Coronary artery (tissue), 2 donors: ENCODE results near the gene TPT1.
"Not testable (repeated sequence)": the region's sequence is repeated elsewhere in the genome, so short reads cannot be mapped to it uniquely, and the experiment has no call there.

Experiments
- DNase-seq: peaks from one replicate; pipeline ENCODE4 v3.0.0-alpha.2; 2017; ENCODE audit warnings: low spot score
- H3K27ac ChIP-seq, 2 donors: fragments of 200-600 bp; sonication (generic); one replicate each; pipeline ENCODE4 v1.5.1; 2016 to 2019
- H3K4me3 ChIP-seq: fragments of 200-600 bp; sonication (generic); 2 replicates; pipeline ENCODE4 v1.5.1; 2016; ENCODE audit warnings: mild to moderate bottlenecking, moderate library complexity
- CTCF ChIP-seq: fragments of 200-600 bp; sonication (generic); IDR thresholded peaks from one replicate; pipeline ENCODE4 v1.5.1; 2019; ENCODE audit warnings: antibody characterized with exemption

Gene TPT1

GRCh38 chr13:45303866-45304265, 37.1 kb downstream of the TPT1 start:
- no peak for TF ChIP-seq CTCF
- DNase-seq = no peak

GRCh38 chr13:45303026-45303425, 38.0 kb downstream of the TPT1 start:
- no peak for TF ChIP-seq CTCF
- DNase-seq = no peak
- H3K4me3 ChIP-seq = no peak overlapping the region
- H3K27ac ChIP-seq = no peak overlapping the region

More at GRCh38 chr13:45303866-45304265, 37.1 kb downstream of the TPT1 start:
- H3K4me3 ChIP-seq = no peak overlapping the region
- H3K27ac ChIP-seq = no peak overlapping the region

- H3K4me3 ChIP-seq = no peak overlapping the region
- no peak overlapping the region for H3K27ac ChIP-seq
- TF ChIP-seq CTCF = no peak
- DNase-seq = no peak
These were observed 38.5 kb downstream of the TPT1 start for GRCh38 chr13:45302507-45302906.

- no peak overlapping the region for H3K4me3 ChIP-seq
- H3K27ac ChIP-seq = no peak overlapping the region
- no peak for TF ChIP-seq CTCF
- no peak for DNase-seq
These were observed 39.7 kb downstream of the TPT1 start for GRCh38 chr13:45301263-45301662.

- Histone ChIP-seq H3K4me3 (no peak overlapping the region), H3K27ac (no peak overlapping the region)
- no peak for TF ChIP-seq CTCF
- no peak for DNase-seq
These were observed 40.6 kb downstream of the TPT1 start for GRCh38 chr13:45300190-45300985.

GRCh38 chr13:45299194-45299593, 41.8 kb downstream of the TPT1 start:
- Histone ChIP-seq H3K4me3 (no peak overlapping the region), H3K27ac (no peak overlapping the region)
- DNase-seq = peak; percentile 53
- TF ChIP-seq CTCF = no peak

GRCh38 chr13:45298550-45298949, 42.4 kb downstream of the TPT1 start:
- not testable (repeated sequence) for H3K4me3 ChIP-seq, DNase-seq, H3K27ac ChIP-seq
